Gastrocnemius medialis (tissue), 4 donors: Measurements from ENCODE around the gene CST8.

Experiments
- CTCF ChIP-seq, 5 experiments: fragments of 450-650 bp in 3 of 5; fragments of 200-600 bp in 2 of 5; sonication (generic) in 2 of 5; IDR thresholded peaks in 4 of 5; conservative IDR thresholded peaks in 1 of 5; 1 replicate in 4 of 5; 2 replicates in 1 of 5; pipeline ENCODE4 v1.5.1; 2016 to 2019; ENCODE audit warnings: antibody characterized with exemption in 5 of 5, mild to moderate bottlenecking in 3 of 5, moderate library complexity in 3 of 5
- POLR2A ChIP-seq, 2 donors: fragments of 450-650 bp; IDR thresholded peaks; one replicate each; pipeline ENCODE4 v1.6.1; 2017; ENCODE audit warnings: antibody characterized with exemption in 2 of 2, mild to moderate bottlenecking in 2 of 2, moderate library complexity in 2 of 2

- TF ChIP-seq CTCF (IDR thresholded peaks at IDR 0.05 in 4 of 5, conservative IDR thresholded peaks at IDR 0.05 in 1 of 5) (no peak), POLR2A (IDR thresholded peaks at IDR 0.05) (no peak)
Observed at GRCh38 chr20:23530937-23531567, 40.1 kb downstream of the CST8 start.
